ENCODE measurements around the gene ARMC9.
"Not testable (repeated sequence)": the region's sequence is repeated elsewhere in the genome, so short reads cannot be mapped to it uniquely, and the experiment has no call there.

Gene ARMC9

GRCh38 chr2:231369580-231370428 lies 171.4 kb downstream of the ARMC9 start:
- no peak for DNase-seq

GRCh38 chr2:231370429-231370748 lies 172.0 kb downstream of the ARMC9 start:
- DNase-seq, result no peak

GRCh38 chr2:231370749-231371429 lies 172.5 kb downstream of the ARMC9 start:
- DNase-seq, result no peak

GRCh38 chr2:231371430-231372054 lies 173.1 kb downstream of the ARMC9 start:
- DNase-seq, result no peak

GRCh38 chr2:231372326-231372725 lies 173.9 kb downstream of the ARMC9 start:
- no peak for DNase-seq

GRCh38 chr2:231373184-231373583 lies 174.8 kb downstream of the ARMC9 start:
- DNase-seq, result no peak

- no peak for DNase-seq
Measured at GRCh38 chr2:231373786-231374349, 175.4 kb downstream of the ARMC9 start.

- DNase-seq, result no peak
Measured at GRCh38 chr2:231374771-231375170, 176.3 kb downstream of the ARMC9 start.

- DNase-seq, result not testable (repeated sequence)
Measured at GRCh38 chr2:231375994-231376615, 177.7 kb downstream of the ARMC9 start.

GRCh38 chr2:231376857-231377256 lies 178.4 kb downstream of the ARMC9 start:
- no peak for DNase-seq

GRCh38 chr2:231378026-231378722 lies 179.7 kb downstream of the ARMC9 start:
- no peak for DNase-seq

- DNase-seq, result no peak
Measured at GRCh38 chr2:231379266-231380215, 181.1 kb downstream of the ARMC9 start.

GRCh38 chr2:231380307-231380706 lies 181.9 kb downstream of the ARMC9 start:
- DNase-seq, result no peak

GRCh38 chr2:231380991-231381847 lies 182.8 kb downstream of the ARMC9 start:
- DNase-seq, result no peak

- no peak for DNase-seq
Measured at GRCh38 chr2:231382116-231382515, 183.7 kb downstream of the ARMC9 start.

GRCh38 chr2:231383416-231384108 lies 185.1 kb downstream of the ARMC9 start:
- no peak for DNase-seq

GRCh38 chr2:231384109-231384435 lies 185.6 kb downstream of the ARMC9 start:
- no peak for DNase-seq

GRCh38 chr2:231384970-231385369 lies 186.5 kb downstream of the ARMC9 start:
- DNase-seq, result no peak

- no peak for DNase-seq
Measured at GRCh38 chr2:231385429-231385828, 187.0 kb downstream of the ARMC9 start.

- DNase-seq, result no peak
Measured at GRCh38 chr2:231386446-231386845, 188.0 kb downstream of the ARMC9 start.
